GM19372 (cell line): ENCODE results near the gene LILRA5.
"Not testable (repeated sequence)": the region's sequence is repeated elsewhere in the genome, so short reads cannot be mapped to it uniquely, and the experiment has no call there.

Source experiments
- ATAC-seq: cut with Tn5 transposase; IDR thresholded peaks from one replicate; pipeline ENCODE4 v1.9.1; 2021; ENCODE audit warnings: mild to moderate bottlenecking, low read depth, moderate library complexity; ENCODE audit not compliant: unreplicated experiment

The LILRA5 gene

GRCh38 chr19:54335164-54335563 is 22.2 kb upstream of the LILRA5 start:
- no peak for ATAC-seq

- ATAC-seq = no peak
Observed at GRCh38 chr19:54333586-54334298, 20.8 kb upstream of the LILRA5 start.

GRCh38 chr19:54332149-54332548 is 19.2 kb upstream of the LILRA5 start:
- no peak for ATAC-seq

GRCh38 chr19:54331626-54332025 is 18.7 kb upstream of the LILRA5 start:
- ATAC-seq = no peak

GRCh38 chr19:54329476-54330165 is 16.7 kb upstream of the LILRA5 start:
- ATAC-seq = no peak

GRCh38 chr19:54328781-54329180 is 15.8 kb upstream of the LILRA5 start:
- ATAC-seq = not testable (repeated sequence)

GRCh38 chr19:54325631-54326030 is 12.7 kb upstream of the LILRA5 start:
- no peak for ATAC-seq

GRCh38 chr19:54325194-54325621 is 12.2 kb upstream of the LILRA5 start:
- ATAC-seq = no peak

- no peak for ATAC-seq
Observed at GRCh38 chr19:54324071-54324470, 11.1 kb upstream of the LILRA5 start.

GRCh38 chr19:54322934-54323333 is 10.0 kb upstream of the LILRA5 start:
- ATAC-seq = not testable (repeated sequence)

GRCh38 chr19:54322295-54322694 is 9.3 kb upstream of the LILRA5 start:
- ATAC-seq = not testable (repeated sequence)

GRCh38 chr19:54319892-54320670 is 7.1 kb upstream of the LILRA5 start:
- ATAC-seq = no peak

GRCh38 chr19:54319049-54319448 is 6.1 kb upstream of the LILRA5 start:
- no peak for ATAC-seq

- no peak for ATAC-seq
Observed at GRCh38 chr19:54317965-54318240, 4.9 kb upstream of the LILRA5 start.

- no peak for ATAC-seq
Observed at GRCh38 chr19:54317108-54317964, 4.4 kb upstream of the LILRA5 start.

GRCh38 chr19:54316746-54317107 is 3.8 kb upstream of the LILRA5 start:
- no peak for ATAC-seq

- no peak for ATAC-seq
Observed at GRCh38 chr19:54315956-54316355, 3.0 kb upstream of the LILRA5 start.

- no peak for ATAC-seq
Observed at GRCh38 chr19:54312011-54312410, 955 bp downstream of the LILRA5 start.

GRCh38 chr19:54311486-54311885 is 1.5 kb downstream of the LILRA5 start:
- no peak for ATAC-seq

- ATAC-seq = no peak
Observed at GRCh38 chr19:54310543-54310942, 2.4 kb downstream of the LILRA5 start.

GRCh38 chr19:54309811-54310210 is 3.2 kb downstream of the LILRA5 start:
- ATAC-seq = no peak
